ENCODE data around the gene RASSF1. TPM values are rescaled to one million over a fixed set of nuclear protein-coding genes. Genes with fewer than 3 reads are reported as not detected.
"Not testable (repeated sequence)": the region's sequence is repeated elsewhere in the genome, so short reads cannot be mapped to it uniquely, and the experiment has no call there.

Gene RASSF1
- total RNA-seq, 1 donor from 2014 or later: 28.8 TPM

GRCh38 chr3:50299929-50300680, 40.5 kb downstream of the RASSF1 start:
- DNase-seq: peak; percentile 74

GRCh38 chr3:50299638-50299928, 41.1 kb downstream of the RASSF1 start:
- no peak for DNase-seq

DNA sequence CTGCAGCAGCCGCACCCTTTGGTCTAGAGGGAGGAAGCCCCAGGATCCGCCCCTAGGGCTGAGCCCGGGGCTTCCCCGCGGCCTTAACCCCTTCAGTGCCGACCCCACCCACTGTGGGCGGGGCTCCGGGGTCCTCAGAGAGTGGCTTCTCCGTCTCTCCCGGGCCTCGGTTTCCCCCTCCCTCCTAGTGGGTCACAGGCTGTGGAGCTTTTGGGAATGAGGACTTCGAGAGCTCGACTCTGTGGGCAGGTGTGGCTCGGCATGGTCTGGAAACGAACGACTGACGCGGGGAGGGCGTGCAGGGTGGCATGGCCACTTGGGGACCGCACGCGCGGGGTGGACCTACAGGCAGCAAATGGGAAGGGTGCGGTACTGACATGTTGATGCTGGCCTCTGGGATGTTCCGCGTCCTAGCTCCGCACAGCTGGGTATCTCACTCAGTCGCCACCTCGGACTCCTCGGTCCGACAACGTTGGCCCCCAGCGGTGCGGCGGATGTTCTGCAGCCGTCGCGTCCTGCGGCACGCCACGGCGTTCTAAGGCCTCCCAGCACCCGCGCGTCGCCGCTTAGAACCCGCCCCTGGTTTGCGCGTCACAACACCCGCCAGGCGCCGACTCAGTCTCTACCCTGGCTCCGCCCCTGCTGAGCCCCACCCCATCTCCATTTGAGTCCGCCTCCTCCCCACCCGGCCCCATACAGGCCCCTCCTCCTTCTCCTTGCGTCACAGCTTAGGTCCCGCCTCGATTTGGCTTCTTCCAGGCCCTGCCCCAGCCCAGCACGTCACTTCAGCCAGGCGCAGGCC, 41.6 kb downstream of the RASSF1 start, which contains the start of the genes HYAL3 and NAA80:
TSS of gene HYAL3 (minus strand) at position 570 of the 802 bp plus-strand sequence. CDS start 3,803 bp downstream, outside the sequence.
TSS of gene NAA80 (minus strand) at position 570 of the 802 bp plus-strand sequence. CDS start 1,942 bp downstream, outside the sequence.
- DNase-seq: peak; percentile 100

GRCh38 chr3:50297896-50298725, 42.5 kb downstream of the RASSF1 start:
- DNase-seq: no peak

- no peak for DNase-seq
Observed at GRCh38 chr3:50297384-50297775, 43.3 kb downstream of the RASSF1 start.

- DNase-seq: no peak
Observed at GRCh38 chr3:50296721-50297383, 43.8 kb downstream of the RASSF1 start.

DNA sequence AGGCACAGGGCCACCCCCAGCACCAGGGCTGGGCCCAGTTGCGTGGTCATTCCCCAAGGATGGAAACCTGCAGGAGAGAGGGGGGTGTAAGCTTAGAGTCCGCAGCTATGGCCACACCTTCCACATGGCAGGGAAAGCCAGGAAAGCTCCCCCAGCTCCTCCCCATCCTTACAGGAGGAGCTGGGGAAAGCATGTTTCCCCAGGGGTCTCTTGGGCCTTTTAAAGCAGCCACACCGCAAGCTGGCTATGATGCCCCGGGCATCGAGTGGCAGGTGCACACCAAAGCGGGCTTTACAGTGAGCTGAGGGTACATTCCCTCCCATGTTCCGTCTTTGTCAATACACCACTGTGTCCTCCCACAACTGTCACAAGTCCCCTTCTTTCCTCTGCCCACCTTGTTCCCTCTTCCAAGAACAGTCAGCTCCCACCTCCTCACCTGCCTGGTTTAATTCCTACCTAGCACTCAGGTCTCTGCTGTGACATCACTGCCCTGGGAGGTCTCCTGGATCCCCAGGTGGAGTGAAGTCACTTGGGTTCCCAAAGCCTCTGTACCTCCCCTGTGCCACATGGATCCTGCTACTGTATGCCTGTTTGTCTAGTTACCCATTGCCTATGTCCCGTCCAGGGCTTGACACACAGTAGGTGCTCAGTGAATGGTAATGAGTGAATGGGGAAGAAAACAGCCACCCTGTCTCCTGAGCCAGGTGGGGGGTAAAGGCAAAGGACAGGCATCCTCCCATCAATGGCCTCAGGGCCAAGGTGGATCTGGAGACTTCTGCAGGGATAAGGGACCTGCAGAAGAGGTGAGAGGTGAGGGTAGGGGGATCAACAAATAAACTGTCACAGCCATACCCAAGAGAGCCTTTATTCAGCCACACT, 44.8 kb downstream of the RASSF1 start:
- DNase-seq: no peak

DNA sequence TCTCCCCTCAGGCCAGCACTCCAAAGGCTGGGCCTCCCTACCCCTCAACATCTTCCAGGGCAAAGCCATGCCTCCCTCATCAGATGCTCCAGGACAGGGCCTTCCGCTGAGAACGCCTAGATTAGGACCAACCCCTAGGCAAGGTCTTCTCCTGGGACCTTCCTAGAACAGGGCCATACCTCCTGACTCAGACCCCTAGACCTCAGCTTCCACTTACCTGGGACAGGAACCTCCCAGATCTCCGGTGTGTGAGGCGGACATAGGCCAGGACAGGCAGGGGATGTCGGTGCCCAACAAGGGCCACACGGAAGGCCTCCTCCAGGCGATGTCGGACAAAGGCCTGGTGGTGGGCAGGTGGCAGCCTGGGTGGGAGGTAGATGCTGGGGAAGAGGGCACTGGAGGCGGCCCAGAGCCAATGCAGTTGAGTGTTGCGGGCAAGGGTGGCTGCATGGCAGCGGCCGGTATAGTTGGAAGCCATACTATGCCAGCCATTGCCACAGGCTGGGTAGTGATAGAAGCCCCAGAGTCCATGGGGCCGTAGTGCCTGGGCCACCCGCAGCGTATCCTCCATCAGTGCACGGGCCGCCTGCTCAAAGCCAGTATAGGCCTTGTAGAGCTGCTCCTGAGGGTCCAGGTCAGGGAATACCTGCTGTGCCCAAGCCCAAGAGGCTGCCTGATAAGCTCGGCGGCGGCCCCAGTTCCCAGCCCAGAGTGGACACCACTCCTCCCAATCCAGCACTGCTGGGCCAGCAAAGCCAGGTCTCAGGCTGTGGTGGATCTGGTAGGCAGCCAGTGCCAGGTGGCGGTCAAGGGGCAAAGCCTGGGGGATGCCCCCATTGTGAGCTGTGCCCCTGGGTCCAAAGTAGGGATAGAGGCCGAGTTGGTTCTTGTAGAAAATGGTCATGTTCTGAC, 45.9 kb downstream of the RASSF1 start:
- no peak for DNase-seq

DNA sequence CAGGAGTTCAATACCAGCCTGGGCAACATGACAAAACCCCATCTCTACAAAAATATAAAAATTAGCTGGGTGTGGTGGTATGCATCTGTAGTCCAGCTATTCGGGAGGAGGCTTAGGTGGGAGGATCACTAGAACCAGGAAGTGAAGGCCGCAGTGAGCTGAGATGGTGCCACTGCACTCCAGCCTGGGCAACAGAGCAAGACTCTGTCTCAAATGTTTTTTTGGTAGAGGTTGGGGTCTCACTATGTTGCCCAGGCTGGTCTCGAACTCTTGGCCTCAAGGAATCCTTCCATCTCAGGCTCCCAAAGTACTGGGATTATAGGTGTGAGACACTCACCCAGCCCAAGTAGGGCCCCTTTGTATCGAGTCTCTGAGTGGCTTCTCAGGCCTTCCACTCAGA, 46.5 kb downstream of the RASSF1 start:
- DNase-seq: no peak

DNA sequence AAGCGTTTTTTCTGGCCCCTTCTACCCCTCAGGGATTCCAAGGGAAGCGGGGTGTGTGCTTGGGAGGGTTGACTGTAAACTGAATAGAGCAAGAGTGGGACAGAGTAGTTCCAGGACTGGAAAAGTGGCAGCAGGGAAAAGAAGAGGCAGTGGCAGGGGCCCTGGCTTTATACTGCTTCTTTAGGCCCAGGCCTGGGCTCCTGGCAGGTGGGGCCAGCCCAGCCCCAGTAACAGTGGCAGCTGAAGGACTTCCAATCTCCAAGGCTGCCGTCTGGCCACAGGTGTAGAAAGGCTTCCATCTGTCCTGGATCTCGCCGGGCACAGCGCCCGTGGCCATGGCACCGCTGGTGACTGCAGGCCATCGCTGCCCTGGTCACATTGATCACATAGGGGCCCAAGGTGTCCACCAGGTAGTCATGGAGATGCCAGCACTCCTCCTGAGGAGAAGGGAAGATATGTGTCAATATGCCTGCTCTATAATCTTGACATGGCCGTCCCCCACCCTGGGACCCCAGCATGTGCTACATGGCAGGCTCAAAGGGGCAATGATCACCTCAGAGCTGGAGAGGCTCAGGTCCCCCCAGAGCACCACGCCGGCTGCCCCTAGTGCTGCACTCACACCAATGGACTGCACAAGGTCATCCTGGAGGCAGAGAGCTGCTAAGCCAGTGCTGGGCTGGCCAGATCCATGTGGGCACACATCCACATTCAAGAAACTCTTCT, 47.4 kb downstream of the RASSF1 start:
- no peak for DNase-seq

- peak; percentile 99 for DNase-seq
Observed at GRCh38 chr3:50292159-50293078, 48.2 kb downstream of the RASSF1 start, which contains the start of gene IFRD2. Gene IFRD2 (minus strand): TSS chr3:50292429. CDS start chr3:50292274, 155 bp downstream.

DNA sequence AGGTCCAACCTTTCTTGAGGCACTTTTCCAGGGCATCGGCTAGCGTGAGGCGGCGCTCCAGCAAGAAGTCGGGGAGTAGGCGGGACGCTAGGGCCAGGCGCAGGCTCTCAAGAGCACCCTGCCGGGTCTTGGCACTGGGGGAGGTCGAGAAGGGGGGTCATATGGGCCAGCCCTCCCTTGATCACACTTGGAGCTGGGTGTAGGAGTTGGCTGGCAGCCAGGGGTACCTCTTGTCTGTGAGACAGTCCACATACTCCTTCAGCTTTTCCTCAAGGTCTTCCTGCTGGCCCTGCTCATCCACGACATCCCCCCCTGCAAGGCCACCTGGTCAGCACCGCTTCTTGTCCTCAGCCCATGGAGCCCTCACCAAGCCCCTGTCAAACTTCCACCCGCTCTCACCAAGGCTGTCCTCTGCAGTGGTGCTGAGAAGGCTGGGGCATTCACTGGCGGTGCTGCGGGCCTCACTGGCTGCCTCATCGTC, 50.4 kb downstream of the RASSF1 start:
- DNase-seq: no peak

DNA sequence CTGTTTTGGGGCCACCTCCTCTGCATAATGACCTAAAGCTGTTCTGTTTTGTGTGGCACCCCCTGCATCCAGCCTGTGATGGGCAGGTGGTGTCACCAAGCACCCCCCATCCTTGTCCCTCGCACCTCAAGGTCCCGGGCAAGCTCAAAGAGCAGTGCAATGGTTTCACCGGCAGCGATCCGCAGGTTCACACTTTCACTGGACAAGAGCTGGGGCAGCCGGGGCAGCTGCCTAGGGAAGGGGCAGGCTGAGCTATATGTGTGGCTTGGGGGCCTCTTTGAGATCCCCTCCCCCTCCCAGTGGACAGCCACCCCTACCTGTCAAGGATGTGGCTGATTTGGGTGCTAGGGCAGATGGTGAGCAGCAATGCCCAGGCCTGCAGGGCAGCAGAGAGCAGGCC, 51.5 kb downstream of the RASSF1 start:
- DNase-seq: no peak

GRCh38 chr3:50288387-50289007, 52.1 kb downstream of the RASSF1 start:
- no peak for DNase-seq

GRCh38 chr3:50287262-50287661, 53.4 kb downstream of the RASSF1 start:
- DNase-seq: no peak

- no peak for DNase-seq
Observed at GRCh38 chr3:50286322-50287227, 54.1 kb downstream of the RASSF1 start.

GRCh38 chr3:50284121-50284520, 56.5 kb downstream of the RASSF1 start:
- DNase-seq: not testable (repeated sequence)

Data from dermis blood vessel endothelial cell (primary cell).